Measurements from ENCODE around the gene PRKCE. TPM values are rescaled to one million over a fixed set of nuclear protein-coding genes. Genes with fewer than 3 reads are reported as not detected.

PRKCE gene
- total RNA-seq, 2 donors from 2014 or later = 7.3 to 20.8 TPM

DNA sequence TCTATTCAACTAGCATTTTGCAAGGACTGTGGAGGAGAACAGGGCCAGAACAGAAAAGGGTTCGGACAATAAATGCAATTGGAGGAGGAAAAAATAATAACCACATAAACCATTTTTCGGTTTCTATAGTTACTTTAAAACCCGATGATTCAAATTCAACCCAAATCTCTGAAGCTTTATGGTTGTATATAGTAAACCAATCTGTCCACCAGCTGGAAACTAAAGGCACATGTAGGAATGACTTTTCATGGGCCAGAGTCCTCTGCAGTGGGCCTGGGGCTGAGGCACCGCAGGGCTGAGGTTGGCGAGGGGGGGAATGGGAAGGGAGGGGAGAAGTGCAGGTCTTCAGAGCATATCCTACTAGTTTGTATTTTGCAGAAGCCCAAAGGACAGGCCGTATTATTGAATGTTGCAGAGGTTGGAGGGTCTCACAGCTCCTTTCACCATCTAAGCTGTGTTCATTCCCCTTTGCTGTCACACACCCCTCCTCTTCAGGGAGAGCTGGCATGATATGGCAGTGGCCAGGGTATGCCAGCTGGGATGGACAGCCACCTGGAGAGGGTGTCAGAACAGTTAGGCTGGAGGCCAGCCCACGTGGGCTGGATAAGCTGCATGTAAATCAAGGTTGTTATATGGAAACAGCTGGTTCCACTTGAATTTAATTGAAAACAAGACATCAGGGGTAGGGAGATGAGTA, 267.1 kb downstream of the PRKCE start:
- 70 to 72% methylated on average over 7 of the region's 7 CpGs for WGBS, 2 donors
- no peak for TF ChIP-seq POLR2A (IDR thresholded peaks at IDR 0.05)
- H3K36me3 ChIP-seq (replicated peaks in 1 of 2; ENCODE audit: insufficient read depth in 1 of 2, low read depth in 2 of 2) = no peaks in the 10 kb centered on the region
- H3K4me3 ChIP-seq = no peak overlapping the region
- DNase-seq (peak; percentile 46 to 83 (median 70)), ATAC-seq (peak; percentile 73)
- no peaks in the 10 kb centered on the region for H3K9me3 ChIP-seq
- no peaks in the 10 kb centered on the region for H3K27me3 ChIP-seq
- intact Hi-C loops (cut with DNase I) = no loop called here
- peak overlapping the region; percentile 67 to 83 (median 75) for H3K27ac ChIP-seq
- H3K4me1 ChIP-seq = peaks cover 28% of the 10 kb centered on the region

DNA sequence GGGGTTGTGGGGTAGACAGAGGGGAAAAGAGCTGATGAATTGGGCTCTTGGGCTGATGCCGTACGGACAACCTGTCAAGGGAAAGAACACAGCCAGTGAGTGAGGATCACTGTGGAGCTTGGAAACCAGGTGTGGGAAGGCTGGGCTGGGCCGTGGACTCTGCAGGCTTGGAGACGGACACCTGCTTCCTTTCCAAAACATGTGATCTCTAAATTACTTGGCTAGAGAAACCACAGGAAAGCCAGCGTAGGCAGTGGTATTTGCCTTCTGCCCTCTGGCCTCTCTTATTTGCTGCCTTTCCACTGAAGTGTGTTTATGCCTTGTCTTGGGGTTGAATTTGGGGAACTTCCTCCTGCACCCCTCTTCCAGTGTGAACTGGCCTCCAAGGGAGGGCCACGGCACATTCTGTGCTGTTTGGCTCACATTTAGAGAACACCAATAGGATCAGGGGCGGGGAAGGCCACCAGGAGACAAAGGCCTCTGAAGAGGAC, 267.7 kb downstream of the PRKCE start:
- intact Hi-C loops (cut with DNase I) = no loop called here
- H3K9me3 ChIP-seq = no peaks in the 10 kb centered on the region
- H3K4me1 ChIP-seq = peaks cover 25% of the 10 kb centered on the region
- no peak overlapping the region for H3K4me3 ChIP-seq
- H3K27ac ChIP-seq = peak overlapping the region; percentile 67 to 83 (median 75)
- 29 to 38% methylated on average over 7 of the region's 7 CpGs for WGBS, 2 donors
- DNase-seq (peak; percentile 64 to 80 (median 76)), ATAC-seq (peak; percentile 87)
- no peaks in the 10 kb centered on the region for H3K27me3 ChIP-seq
- TF ChIP-seq, protein P1, sequence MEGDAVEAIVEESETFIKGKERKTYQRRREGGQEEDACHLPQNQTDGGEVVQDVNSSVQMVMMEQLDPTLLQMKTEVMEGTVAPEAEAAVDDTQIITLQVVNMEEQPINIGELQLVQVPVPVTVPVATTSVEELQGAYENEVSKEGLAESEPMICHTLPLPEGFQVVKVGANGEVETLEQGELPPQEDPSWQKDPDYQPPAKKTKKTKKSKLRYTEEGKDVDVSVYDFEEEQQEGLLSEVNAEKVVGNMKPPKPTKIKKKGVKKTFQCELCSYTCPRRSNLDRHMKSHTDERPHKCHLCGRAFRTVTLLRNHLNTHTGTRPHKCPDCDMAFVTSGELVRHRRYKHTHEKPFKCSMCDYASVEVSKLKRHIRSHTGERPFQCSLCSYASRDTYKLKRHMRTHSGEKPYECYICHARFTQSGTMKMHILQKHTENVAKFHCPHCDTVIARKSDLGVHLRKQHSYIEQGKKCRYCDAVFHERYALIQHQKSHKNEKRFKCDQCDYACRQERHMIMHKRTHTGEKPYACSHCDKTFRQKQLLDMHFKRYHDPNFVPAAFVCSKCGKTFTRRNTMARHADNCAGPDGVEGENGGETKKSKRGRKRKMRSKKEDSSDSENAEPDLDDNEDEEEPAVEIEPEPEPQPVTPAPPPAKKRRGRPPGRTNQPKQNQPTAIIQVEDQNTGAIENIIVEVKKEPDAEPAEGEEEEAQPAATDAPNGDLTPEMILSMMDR (IDR thresholded peaks at IDR 0.05) = no peak
- TF ChIP-seq POLR2A (IDR thresholded peaks at IDR 0.05) = no peak
- H3K36me3 ChIP-seq (replicated peaks in 1 of 2; ENCODE audit: insufficient read depth in 1 of 2, low read depth in 2 of 2) = no peaks in the 10 kb centered on the region

DNA sequence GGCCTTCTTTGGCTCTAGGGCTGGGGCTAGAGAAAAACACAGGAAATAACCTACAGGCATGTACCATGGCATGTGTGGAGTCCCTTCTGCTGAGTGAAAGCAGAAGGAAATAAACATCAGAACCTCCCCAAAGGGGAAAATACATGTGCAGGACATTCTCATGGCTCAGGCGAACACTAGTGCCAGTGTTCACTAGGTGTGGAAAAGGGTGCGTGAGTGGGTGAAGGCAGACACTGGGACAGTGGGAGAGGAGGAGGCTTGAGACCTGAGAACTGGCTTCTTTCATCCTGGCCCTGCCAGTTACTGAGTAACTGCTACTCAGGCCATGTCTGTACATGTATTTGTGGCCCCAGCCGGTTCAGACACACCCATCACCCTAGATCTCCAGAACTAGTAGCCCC, 268.2 kb downstream of the PRKCE start:
- ATAC-seq (no peak), DNase-seq (no peak)
- H3K27ac ChIP-seq = peak overlapping the region; percentile 67 to 83 (median 75)
- no peaks in the 10 kb centered on the region for H3K36me3 ChIP-seq (replicated peaks in 1 of 2; ENCODE audit: insufficient read depth in 1 of 2, low read depth in 2 of 2)
- WGBS, 2 donors = 75 to 83% methylated on average over 3 of the region's 3 CpGs
- H3K4me1 ChIP-seq = peaks cover 25% of the 10 kb centered on the region
- H3K9me3 ChIP-seq = no peaks in the 10 kb centered on the region
- H3K27me3 ChIP-seq = no peaks in the 10 kb centered on the region
- TF ChIP-seq POLR2A (IDR thresholded peaks at IDR 0.05) = no peak
- TF ChIP-seq, protein P1 (IDR thresholded peaks at IDR 0.05) = no peak
- intact Hi-C loops (cut with DNase I) = no loop called here
- H3K4me3 ChIP-seq = no peak overlapping the region

DNA sequence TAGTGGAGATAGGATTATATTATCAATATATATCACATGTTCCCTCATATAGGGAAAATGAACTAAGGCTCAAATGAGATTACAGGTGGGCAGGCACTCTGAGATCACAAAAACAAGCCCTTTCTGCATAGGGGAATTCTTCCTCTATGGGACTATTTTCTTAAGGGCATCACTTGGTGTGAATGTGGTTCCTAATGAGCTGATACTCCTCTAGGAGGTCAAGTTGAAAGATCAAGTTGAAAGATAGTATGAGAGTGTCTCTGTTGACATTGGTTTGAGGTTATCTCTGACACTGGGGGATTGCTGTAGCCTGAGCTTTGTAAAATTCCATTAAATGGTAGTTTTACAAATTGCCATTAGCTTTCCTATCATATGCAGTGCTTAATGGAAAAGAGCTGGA, 270.4 kb downstream of the PRKCE start:
- ATAC-seq = no peak
- H3K36me3 ChIP-seq (replicated peaks in 1 of 2; ENCODE audit: insufficient read depth in 1 of 2, low read depth in 2 of 2) = no peaks in the 10 kb centered on the region
- TF ChIP-seq, protein P1 (IDR thresholded peaks at IDR 0.05) = no peak
- no peak for TF ChIP-seq POLR2A (IDR thresholded peaks at IDR 0.05)
- H3K27ac ChIP-seq = no peak overlapping the region
- intact Hi-C loops (cut with DNase I) = no loop called here
- no peaks in the 10 kb centered on the region for H3K9me3 ChIP-seq
- no peaks in the 10 kb centered on the region for H3K27me3 ChIP-seq
- no peak overlapping the region for H3K4me3 ChIP-seq
- no peak for DNase-seq
- peaks cover 25% of the 10 kb centered on the region for H3K4me1 ChIP-seq

DNA sequence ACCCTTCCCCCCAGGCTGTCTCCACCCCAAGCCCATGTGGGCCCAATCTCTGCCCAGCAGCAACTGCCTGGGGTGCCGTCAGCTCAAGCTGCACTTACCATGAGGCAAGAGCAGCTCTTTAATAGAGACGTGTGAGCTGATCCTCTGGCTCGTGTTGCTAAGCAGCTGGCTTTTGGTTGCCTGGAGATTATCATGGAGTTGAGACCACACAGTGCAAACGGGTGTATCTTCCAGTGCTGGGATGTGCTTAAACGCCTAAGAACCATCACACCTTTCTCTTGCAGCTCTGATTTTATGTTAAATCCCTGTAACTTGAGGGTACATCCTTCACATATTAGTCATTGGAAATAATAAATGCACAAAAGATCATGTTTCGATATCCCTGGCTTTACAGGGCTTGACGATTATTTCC, 271.1 kb downstream of the PRKCE start:
- intact Hi-C loops (cut with DNase I) = no loop called here
- Histone ChIP-seq H3K9me3 (no peaks in the 10 kb centered on the region), H3K4me1 (peaks cover 25% of the 10 kb centered on the region), H3K4me3 (no peak overlapping the region), H3K27ac (no peak overlapping the region), H3K27me3 (no peaks in the 10 kb centered on the region), H3K36me3 (replicated peaks in 1 of 2; ENCODE audit: insufficient read depth in 1 of 2, low read depth in 2 of 2) (no peaks in the 10 kb centered on the region)
- DNase-seq = peak in 3 of 4 donors; percentile 35 to 52 (median 51)
- no peak for ATAC-seq
- 65 to 68% methylated on average over 7 of the region's 7 CpGs for WGBS, 2 donors
- TF ChIP-seq, protein P1 (IDR thresholded peaks at IDR 0.05) = no peak
- no peak for TF ChIP-seq POLR2A (IDR thresholded peaks at IDR 0.05)

All from body of pancreas (tissue), 4 donors.